GM18517 (cell line): ENCODE measurements around the gene TAF1B.

Experiments used
- ATAC-seq: cut with Tn5 transposase; IDR thresholded peaks from one replicate; pipeline ENCODE4 v1.9.1; 2021; ENCODE audit warnings: mild to moderate bottlenecking, moderate library complexity; ENCODE audit not compliant: unreplicated experiment

TAF1B gene

DNA sequence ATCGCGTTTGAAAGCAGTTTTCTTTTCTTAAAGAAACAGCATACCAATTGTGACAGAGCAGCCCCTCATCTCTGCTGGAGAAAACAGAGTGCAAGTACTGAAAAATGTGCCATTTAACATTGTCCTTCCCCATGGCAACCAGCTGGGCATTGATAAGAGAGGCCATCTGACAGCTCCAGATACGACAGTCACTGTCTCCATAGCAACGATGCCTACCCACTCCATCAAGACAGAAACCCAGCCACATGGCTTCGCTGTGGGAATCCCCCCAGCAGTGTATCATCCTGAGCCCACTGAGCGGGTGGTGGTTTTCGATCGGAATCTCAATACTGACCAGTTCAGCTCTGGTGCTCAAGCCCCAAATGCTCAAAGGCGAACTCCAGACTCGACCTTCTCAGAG, 117.7 kb downstream of the TAF1B start:
- ATAC-seq = no peak

DNA sequence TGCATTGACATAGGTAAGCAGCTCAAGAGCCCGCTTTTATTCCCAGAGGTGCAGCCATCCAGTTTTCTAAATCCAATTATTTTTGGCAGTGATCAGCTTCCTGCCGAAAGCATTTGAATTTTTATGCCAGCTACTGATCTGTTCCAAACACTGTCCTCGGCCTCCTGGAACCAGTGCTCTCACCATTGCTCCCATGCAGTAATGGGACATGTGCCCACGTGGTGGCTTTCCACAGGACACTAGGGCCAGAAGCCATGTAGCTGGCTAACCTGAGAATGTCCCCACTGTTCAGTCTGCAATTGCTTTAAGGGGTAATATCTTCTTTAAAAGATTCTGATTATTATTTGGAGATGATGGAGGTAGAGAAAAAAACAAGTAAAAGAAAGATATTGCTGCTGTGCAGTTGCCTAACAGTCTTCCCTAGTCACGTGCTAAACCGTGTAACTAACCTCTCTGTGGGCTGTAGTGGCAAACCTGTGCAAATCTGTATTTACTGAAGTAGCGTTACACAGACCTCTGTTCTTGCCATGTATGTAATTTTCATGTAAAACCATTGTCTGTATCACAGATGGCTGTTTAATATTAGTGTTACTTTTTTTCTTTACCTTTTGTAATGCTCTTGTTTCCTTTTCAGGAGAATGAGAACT, 121.2 kb downstream of the TAF1B start:
- ATAC-seq = no peak

DNA sequence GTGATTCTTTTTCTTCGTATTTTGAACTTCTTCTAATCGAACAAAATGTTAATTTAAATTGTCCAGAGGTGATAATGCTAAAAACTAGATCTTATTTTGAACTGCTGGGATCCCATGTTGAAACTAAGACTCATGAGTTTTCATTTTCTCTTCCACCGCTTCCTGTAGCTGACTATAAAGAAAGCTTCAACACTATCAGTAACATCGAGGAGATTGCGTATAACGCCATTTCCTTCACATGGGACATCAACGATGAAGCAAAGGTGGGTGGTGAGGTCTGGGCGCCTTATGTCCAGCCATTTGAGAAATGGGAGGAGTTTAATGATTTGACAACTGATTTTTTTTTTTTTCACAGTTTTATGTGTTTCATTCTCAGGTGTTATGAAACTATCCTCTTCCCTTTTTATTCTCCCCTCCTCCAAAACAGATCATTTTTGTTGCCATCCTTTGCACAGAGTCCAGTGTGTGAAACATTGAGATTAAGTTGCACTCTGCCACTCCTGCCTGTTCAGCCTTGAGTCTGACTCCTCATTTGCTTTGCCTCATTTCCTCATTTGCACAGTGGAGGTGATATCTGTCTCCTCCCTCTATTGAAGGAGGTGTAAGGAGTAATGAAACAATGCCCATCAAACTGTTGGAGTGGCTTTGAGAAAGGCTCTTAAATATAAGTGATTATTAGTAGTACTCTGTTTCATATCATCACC, 122.0 kb downstream of the TAF1B start:
- ATAC-seq = no peak

DNA sequence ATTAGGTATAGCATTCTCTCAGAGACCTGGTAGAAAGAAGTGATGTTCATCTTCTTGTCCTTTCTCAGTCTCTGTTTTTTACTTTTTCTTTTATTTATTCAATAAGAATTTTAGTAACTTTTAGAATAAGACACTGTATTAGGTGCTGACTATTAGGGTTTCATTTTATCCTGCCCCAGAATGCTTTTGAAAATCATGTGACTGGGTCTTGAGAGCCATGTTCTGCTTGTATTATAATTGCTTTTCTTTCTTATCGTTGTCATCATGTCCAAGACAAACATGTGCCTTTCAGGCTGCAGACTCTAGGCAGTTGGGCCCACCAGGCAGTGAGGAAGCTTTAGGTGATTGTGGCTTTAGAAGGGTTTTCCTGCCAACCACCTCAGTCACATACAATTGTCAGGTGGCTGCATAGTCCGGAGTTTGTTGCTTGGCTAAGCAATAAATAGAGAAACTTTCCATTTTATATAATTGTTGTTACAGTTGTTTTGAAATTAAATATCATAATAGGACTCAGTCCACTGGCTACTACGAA, 123.3 kb downstream of the TAF1B start:
- ATAC-seq = no peak

DNA sequence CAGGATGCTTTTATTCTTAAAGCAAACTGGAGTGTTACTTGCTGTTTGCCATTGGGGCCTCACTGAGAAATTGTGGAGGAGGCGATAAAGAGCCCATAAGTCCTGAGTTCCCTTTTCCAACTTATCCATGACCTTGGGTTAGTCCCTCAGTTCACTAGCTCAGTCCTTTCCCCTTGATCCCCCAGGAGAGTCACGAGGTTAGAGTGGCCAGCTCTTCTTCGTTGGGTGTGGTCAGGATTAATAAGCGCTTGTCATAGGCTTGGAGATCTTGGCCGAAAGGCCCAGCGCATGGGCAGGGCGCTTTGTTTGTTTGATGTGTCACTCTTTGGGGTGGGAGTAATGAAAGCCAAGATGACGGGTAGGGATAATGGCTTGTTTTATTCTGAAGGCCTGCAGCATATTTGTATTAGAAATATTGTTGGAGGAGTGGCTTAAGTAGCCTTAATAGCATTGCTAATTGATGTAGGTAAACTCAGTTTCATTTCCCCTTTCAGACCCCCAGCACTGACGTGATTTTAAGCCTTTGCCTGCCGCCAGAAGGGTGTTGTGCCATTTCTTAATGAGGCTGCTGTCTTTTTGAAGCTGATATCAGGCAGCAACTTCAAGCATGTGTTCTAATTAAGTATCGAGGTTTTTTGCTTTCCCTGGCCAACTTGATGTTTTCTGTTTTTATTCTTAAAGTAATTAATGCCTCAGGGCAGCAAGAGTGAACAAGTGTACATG, 123.9 kb downstream of the TAF1B start:
- ATAC-seq = peak; percentile 77

DNA sequence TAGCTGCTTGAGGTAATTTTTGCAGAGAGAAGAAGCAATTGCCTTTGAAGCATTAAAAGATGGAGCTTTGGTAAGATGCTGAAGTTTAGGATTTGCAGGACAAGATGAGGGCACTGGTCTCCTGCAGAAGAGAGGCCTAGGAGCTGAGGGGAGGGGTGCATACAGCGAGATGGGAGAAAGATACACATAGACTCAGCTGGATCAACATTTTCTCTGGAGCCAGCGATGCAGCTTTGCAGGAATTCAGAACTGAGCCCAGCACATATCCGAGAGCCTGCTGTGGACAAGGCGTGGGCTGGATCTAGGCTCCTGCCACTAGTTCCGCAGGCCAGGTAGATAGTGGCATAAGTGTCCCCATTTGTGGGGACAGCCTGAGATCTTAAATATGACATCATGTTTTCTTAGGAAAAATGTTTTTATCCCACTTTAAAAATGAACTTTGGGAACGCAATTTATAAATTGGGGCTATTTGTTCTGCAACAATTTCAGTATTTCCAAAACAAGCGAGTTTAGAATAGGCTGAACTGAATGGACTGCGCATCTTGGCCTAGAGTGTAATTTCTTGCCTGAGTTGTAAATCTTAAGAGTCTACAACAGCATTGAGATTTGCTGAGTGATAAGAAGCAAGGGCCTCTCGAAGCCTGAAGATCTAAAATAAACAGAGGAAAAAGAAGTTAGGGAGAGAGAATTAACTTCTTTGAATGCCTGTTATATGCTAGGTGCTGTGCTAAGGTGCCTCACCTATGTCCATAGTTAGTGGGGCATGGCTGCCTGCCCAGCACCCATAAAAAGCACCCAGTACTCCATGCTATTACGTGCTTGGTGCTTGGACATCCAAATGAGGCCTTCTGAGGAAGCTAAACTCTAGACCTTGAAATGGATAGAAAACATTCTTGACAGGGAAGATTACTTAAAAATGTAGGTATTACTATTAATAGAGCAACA, 125.6 kb downstream of the TAF1B start:
- ATAC-seq = no peak

DNA sequence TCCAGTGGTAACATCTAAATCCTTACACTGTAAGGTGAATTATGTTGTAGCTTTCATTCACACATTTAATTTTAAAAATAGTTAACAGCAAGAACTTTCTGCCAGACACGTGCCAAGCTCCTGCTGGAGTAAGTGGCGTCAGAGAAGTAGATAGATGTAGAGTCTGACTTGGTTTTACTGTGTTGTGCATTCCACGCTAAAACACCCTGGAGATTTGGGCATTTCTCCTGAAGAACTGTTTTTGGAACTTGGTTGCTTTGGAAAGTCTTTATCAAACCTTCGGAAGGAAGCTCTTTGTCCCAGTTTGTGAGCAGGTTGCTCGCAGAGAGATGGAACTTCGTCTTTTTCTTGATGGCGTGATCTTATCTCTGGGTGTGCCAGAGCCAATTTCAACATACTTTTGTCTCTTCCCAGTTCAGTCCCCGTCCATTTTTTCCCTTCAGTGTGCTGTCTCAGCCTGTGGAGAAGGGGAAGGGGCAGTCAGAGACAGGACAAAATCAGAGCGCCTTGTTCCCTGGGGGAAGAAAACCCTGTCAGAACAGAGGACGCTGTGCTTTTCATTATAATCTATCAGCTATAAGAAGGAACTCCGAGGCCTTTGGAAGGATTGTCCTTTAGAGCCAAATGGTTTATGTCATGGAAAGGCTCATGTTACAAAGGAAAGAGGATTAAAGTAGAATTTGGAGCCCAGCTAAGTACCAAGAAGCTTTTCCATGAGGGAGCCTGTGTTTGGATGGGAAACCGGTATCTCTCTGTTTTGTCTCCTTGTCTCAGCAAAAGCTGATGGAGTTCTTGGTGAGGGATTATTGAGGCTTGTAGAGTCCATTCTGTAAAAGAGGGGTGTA, 127.1 kb downstream of the TAF1B start:
- no peak for ATAC-seq

DNA sequence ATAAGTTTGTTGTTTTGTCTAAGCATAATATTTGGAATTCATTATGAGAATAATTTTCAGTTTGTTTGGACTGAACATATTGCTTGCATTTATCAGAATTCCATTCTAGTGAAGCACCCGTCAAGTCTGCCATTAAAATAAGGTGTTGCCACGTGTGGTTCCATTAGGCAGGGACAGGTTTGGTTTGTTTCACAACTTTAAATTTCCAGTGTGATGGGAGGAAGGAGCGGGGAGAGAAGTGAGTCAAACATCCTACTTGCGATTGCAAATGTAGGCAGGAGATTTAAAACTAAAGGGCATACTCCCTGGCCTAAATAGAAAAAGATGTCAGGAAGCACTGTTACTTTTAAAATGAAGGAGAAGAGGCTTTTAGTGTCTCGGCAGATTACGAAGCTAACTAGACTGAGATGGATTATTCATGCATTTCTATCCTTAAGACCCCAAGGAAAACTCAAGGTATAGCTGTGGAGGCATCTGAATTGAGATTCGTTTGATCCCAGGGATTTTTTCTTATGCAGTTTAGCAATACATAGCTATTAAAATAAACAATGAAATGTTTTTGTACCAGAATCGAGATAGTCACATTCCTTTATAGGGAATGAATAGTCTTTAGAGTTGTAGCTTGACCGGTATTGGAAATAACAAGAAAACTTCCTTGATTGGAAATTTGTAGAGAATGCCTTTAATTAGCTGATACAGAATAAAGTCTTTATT, 128.0 kb downstream of the TAF1B start:
- ATAC-seq = no peak

DNA sequence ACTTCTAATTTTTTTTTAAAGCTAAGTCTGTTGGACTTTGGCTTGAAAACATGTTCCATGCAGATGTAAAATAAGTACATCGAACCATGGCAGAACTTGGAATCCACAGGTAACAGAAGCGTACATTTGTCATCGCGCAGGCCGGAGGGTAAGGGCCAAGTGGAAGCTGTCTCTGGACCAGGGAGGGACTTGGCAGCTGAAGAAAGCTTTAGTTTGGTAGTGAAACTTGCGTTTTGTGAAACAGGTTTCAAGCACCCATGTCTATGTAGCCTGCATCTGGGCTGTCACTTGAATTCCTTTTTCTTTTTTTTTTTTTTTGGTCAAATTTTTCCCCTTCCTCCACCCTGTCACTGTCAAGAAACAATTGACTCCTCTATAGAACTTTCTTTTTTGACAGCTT, 128.6 kb downstream of the TAF1B start:
- no peak for ATAC-seq

DNA sequence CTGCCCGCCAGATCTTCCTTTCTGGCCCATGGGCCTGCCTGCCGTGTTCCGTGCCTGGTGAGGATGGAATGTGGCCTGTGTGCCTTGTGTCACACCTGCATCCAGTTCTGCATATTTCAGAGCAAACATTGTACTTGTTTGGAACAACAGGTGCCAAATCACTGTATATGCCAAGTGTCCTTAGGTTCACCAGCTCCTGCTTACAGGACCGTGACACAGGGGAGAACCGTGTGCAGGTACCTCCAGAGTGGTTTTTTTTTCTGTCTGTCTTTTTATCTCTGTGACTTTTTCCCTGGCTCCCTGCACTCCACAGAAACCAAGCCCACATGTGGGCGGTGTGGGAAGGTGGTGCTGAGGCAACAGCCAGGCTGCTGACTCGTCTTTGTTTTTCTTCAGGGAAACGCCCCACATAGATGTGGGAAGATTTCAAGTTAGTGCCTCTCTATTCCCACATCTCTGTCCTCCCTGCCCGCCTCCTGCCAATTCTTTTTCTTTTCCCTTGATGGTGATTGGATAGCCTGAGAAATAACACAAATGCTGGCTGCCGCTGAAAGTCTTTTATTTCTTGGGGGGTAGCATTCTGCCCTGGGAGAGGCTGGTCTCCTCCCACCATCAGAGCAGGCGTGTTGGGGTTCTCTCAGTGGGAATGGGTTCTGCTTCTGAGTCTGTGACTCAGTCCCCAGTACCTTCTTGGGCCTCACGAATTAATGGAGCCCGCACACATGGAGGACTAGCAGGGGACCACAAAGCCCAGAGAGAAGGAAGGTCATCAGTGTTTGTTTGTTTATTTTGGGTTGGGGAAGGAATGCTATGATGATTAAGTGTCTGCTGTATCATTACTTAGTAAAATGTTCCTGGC, 129.6 kb downstream of the TAF1B start:
- ATAC-seq = no peak

DNA sequence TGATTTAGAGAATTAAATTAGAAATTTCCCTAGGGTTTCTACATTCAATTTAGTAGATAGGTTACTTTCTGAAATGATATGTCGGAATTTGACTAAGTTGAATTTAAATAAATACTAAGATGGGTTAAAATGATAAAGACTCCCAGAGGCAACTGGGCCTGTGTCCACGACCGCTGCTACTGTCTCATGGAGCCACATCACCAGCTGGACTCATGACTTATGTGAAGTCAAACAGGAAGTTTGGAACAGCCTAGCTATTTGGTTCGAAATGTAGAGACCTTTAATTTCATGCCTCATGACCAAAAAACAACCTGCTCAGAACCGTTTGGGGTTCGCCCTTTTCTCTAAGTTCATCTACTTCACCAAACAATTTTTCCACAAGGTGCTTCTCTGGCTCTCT, 130.4 kb downstream of the TAF1B start:
- ATAC-seq = no peak

DNA sequence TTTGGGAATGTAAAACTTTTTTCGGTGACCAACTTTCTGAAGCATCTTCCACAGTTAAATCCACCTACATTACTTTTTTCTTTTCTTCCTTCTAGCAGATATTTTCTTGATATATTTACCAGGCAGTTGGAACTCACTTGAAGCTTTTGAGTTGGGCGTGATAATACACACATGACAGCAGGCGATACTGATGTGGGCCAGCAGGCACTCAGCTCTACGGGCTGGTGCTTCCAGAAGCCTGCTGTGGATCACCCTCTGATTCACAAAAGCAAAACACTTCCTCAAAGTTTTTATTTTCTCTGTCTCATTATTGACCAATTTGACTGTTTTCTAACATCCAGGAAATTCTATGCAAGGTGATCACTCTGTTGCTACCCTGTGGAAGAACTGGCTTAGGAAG, 131.1 kb downstream of the TAF1B start:
- ATAC-seq = no peak

DNA sequence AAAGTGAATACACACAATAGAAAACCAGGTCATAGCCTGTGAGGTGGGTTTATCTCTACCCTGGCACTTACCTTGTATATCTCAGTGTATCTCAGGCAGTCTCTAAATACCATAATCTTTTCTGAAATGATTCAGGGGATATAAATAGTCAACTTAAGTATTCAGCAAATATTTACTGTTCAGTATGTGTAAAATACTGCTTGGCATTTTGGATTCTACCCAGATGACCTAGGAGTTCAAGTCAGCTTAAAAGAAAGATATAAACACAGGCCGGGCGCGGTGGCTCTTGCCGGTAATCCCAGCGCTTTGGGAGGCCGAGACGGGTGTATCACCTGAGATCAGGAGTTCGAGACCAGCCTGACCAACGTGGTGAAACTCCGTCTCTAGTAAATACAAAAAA, 132.1 kb downstream of the TAF1B start:
- ATAC-seq = no peak

DNA sequence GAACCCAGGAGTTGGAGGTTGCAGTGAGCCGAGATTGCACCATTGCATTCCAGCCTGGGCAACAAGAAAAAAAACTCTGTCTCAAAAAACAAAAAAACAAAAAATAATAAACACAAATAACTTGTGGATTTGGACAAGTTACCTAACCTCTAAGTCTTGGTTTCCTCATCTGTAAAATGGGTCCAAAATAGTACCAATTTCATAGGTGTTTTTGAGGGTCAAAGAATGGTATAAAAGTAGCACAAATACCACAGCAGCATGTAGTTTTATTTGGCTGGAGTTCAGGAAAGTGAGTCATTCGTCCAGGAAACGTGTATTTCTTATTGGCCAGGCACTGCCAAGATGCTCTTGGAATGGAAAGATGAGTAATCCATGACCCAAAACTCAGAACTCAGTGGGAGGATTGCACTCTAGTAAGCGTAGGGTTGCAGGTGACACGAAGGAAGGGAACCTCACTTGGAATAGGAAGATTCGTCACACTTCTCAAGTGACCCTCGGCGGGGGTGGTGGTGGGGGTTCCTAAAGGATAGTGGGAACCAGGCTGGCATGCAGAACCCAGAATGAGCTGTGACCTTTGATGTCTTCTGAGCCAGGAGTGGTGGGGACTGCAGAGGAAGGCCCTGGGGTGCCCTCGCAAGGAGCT, 132.7 kb downstream of the TAF1B start:
- no peak for ATAC-seq

DNA sequence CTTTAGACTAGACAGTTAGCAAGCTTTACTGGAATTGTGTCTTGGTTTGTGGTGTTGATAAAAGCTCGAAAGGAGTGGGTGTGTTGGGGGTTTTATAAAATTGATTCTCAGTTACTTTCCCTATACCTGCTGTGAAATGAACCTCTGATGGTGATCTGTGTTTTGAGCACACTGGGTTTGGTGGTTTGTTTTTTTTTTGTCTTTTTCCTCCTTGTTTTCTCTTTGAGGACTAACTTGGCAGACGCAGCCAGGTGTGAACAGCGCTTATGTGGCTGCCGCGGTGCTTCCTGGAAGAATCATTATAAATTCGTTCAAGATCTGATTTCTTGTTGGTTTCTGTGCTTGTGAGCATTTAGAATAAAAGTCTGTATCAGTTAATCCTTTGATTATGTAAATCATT, 136.7 kb downstream of the TAF1B start:
- ATAC-seq = no peak

DNA sequence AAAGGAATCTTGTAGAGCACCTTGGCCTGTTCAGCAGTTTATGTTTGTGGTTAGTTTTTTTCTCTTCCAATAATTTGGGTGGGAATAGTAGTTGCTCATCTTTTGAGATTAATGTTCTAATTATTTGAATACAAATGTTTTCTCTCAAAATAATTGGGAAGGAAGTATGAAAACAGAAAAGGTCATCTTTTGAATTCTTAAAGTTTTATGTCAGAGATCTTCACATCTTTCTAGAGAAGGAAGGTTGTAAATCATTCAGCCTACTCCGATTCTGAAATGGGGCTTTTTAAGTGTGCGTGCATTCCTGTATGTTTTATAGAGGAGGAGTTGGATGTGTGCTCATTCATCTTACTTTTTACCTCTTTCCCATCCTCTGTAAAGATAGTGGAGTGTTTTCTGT, 137.2 kb downstream of the TAF1B start:
- ATAC-seq = no peak

DNA sequence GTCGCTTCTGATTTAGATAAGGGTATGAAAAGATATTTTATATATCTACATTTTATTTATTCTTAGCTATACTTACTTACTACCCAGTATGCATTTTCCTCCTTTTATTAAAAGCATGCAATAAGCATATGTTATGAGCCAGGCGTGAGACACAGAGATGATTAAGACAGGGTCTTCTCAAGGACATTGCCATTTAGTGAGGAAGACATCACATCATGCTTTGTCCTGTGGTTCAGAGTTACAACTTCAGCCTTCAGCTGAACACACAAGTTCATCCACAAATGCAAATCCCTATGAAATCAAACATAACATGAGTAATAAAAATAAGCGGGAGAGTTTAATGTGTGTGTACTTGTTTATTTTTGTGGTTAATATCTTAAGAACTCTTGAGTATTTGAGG, 138.4 kb downstream of the TAF1B start:
- ATAC-seq = no peak

DNA sequence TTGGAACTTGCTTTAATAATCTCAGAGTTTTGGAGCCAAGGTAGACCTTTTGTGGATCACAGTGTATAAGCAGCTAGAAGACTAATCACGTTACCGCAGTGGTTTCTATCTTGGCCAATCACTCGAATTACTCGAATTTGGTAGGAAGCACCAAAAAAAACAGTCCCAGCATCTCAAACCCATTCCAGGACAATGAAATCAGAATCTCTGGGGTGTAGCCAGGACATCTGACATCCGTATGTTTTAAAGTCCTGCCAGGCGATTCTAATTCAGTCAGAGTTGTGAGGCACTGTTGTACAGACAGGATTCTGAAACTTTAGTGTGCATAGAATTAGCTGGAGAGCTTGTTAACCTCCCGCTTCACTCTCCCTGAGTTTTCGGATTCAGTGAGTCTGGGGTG, 139.0 kb downstream of the TAF1B start:
- ATAC-seq = no peak
